Hippocampal formation (tissue), 2 donors: ENCODE measurements around the gene TFPI.
"Not testable (repeated sequence)": the region's sequence is repeated elsewhere in the genome, so short reads cannot be mapped to it uniquely, and the experiment has no call there.

Experiments
- DNase-seq, 2 donors: peaks; one replicate each; lab custom pipeline; 2025; lab: John Stamatoyannopoulos, UW

The TFPI gene

GRCh38 chr2:187552828-187553681, 1.2 kb downstream of the TFPI start:
- no peak for DNase-seq

GRCh38 chr2:187552381-187552780, 1.9 kb downstream of the TFPI start:
- no peak for DNase-seq

- no peak for DNase-seq
Measured at GRCh38 chr2:187550857-187551256, 3.4 kb downstream of the TFPI start.

GRCh38 chr2:187549951-187550555, 4.2 kb downstream of the TFPI start:
- no peak for DNase-seq

GRCh38 chr2:187549193-187549592, 5.0 kb downstream of the TFPI start:
- DNase-seq = no peak

GRCh38 chr2:187548656-187549055, 5.6 kb downstream of the TFPI start:
- no peak for DNase-seq

GRCh38 chr2:187547353-187547979, 6.8 kb downstream of the TFPI start:
- DNase-seq = no peak

GRCh38 chr2:187546762-187547333, 7.4 kb downstream of the TFPI start:
- no peak for DNase-seq

- DNase-seq = no peak
Measured at GRCh38 chr2:187545238-187545751, 8.9 kb downstream of the TFPI start.

GRCh38 chr2:187544371-187545080, 9.7 kb downstream of the TFPI start:
- no peak for DNase-seq

- no peak for DNase-seq
Measured at GRCh38 chr2:187543488-187543887, 10.7 kb downstream of the TFPI start.

GRCh38 chr2:187542123-187542522, 12.1 kb downstream of the TFPI start:
- DNase-seq = no peak

GRCh38 chr2:187541086-187542085, 12.8 kb downstream of the TFPI start:
- no peak for DNase-seq

- DNase-seq = not testable (repeated sequence)
Measured at GRCh38 chr2:187538222-187538621, 16.0 kb downstream of the TFPI start.

- not testable (repeated sequence) for DNase-seq
Measured at GRCh38 chr2:187535381-187535780, 18.9 kb downstream of the TFPI start.

GRCh38 chr2:187532333-187533120, 21.7 kb downstream of the TFPI start:
- DNase-seq = no peak

GRCh38 chr2:187529977-187530721, 24.1 kb downstream of the TFPI start:
- no peak for DNase-seq

GRCh38 chr2:187529248-187529976, 24.8 kb downstream of the TFPI start:
- no peak for DNase-seq
